ENCODE data around the gene SRRM2. TPM values are rescaled to one million over a fixed set of nuclear protein-coding genes. Genes with fewer than 3 reads are reported as not detected.
A peak's percentile ranks its signal among the peaks of the same experiment; 100 is the strongest.

Gene SRRM2
- total and polyA plus RNA-seq, 9 of the 15 experiments (the other 6 are each of a cell fraction or from before 2014, with no cell fraction given): 26.7 to 563 (median 81.1) TPM

- TF ChIP-seq ATF4 (CRISPR knock-in tag; IDR thresholded peaks at IDR 0.05): no peak
- TF ChIP-seq HDAC8 (tag; IDR thresholded peaks at IDR 0.05): no peak
- no peak for TF ChIP-seq TAF7 (tag; IDR thresholded peaks at IDR 0.05)
- no peak for TF ChIP-seq FOXA3 (CRISPR knock-in tag; conservative IDR thresholded peaks at IDR 0.05 in 1 of 2, IDR thresholded peaks at IDR 0.05 in 1 of 2)
- no peak for TF ChIP-seq GATA2 (CRISPR knock-in tag; IDR thresholded peaks at IDR 0.05)
- TF ChIP-seq E2F6 (IDR thresholded peaks at IDR 0.05; ENCODE audit: borderline replicate concordance in 1 of 2, extremely low read depth in 1 of 2, insufficient read depth in 1 of 2, insufficient read length in 1 of 2, low read depth in 1 of 2, low read length in 1 of 2, poor library complexity in 1 of 2, severe bottlenecking in 1 of 2): peak in 1 of 2 experiments; percentile 10
- no peak for TF ChIP-seq SMARCC2 (IDR thresholded peaks at IDR 0.05; ENCODE audit: low read depth)
- no peak for TF ChIP-seq MCM2 (IDR thresholded peaks at IDR 0.05; ENCODE audit: low read depth)
- no peak for TF ChIP-seq ETV6 (IDR thresholded peaks at IDR 0.05; ENCODE audit: borderline replicate concordance in 1 of 2, low read depth in 2 of 2, low read length in 1 of 2)
- TF ChIP-seq ETV6 (CRISPR knock-in tag; IDR thresholded peaks at IDR 0.05; ENCODE audit: borderline replicate concordance): no peak
- no peak for TF ChIP-seq ZNF830 (CRISPR knock-in tag; IDR thresholded peaks at IDR 0.05)
- TF ChIP-seq RBFOX2 (IDR thresholded peaks at IDR 0.05; ENCODE audit: low read depth, low read length): peak; percentile 67
- TF ChIP-seq CHCHD3 (CRISPR knock-in tag; IDR thresholded peaks at IDR 0.05): no peak
- no peak for TF ChIP-seq KAT8 (IDR thresholded peaks at IDR 0.05; ENCODE audit: low read depth)
- TF ChIP-seq ZBTB1 (CRISPR knock-in tag; IDR thresholded peaks at IDR 0.05; ENCODE audit: borderline replicate concordance, low read depth): no peak
- no peak for TF ChIP-seq ZNF224 (CRISPR knock-in tag; IDR thresholded peaks at IDR 0.05)
- TF ChIP-seq NELFE (IDR thresholded peaks at IDR 0.05; ENCODE audit: insufficient read depth, insufficient read length): no peak
- no peak for TF ChIP-seq KLF13 (tag; IDR thresholded peaks at IDR 0.05; ENCODE audit: borderline replicate concordance, low read depth)
- no peak for TF ChIP-seq BRD9 (IDR thresholded peaks at IDR 0.05; ENCODE audit: low read depth, partially characterized antibody)
- no peak for TF ChIP-seq ZNF277 (CRISPR knock-in tag; IDR thresholded peaks at IDR 0.05; ENCODE audit: borderline replicate concordance)
- TF ChIP-seq NR1H2 (CRISPR knock-in tag; IDR thresholded peaks at IDR 0.05): no peak
- TF ChIP-seq ZNF3 (CRISPR knock-in tag; IDR thresholded peaks at IDR 0.05): no peak
- no peak for TF ChIP-seq TCF7L2 (IDR thresholded peaks at IDR 0.05; ENCODE audit: low read depth, low read length)
Measured at GRCh38 chr16:2761886-2762583, 9.6 kb downstream of the SRRM2 start (continued).
